GM21737 (cell line): ENCODE measurements around the gene GPR107.

Source experiments
- ATAC-seq: cut with Tn5 transposase; IDR thresholded peaks from one replicate; pipeline ENCODE4 v1.9.1; 2021; ENCODE audit warnings: mild to moderate bottlenecking, moderate library complexity; ENCODE audit not compliant: unreplicated experiment

GPR107 gene

GRCh38 chr9:130155647-130156046, 101.9 kb downstream of the GPR107 start:
- ATAC-seq: no peak

DNA sequence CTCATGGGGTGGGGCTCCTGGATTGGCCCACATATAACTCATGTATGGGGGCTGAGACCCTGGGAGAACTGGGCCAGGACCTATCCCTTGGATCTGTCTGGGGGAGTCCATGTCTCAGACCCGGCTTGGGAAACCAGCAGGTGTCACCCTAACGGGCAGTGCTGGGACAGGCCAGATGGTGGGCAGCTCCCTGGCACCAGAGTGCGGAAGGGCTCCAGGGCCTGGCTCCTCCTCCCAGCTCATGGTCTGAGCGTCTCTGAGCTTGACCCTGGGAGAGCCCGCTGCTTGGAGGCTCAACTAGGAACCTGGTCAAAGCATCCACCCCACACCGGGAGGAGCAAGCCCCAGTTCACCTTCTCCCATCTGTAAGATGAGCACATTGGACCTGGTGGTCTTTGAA, 103.0 kb downstream of the GPR107 start:
- no peak for ATAC-seq

- ATAC-seq: no peak
These were observed 103.4 kb downstream of the GPR107 start for GRCh38 chr9:130157079-130157478.

- ATAC-seq: no peak
These were observed 104.3 kb downstream of the GPR107 start for GRCh38 chr9:130158001-130158400.

DNA sequence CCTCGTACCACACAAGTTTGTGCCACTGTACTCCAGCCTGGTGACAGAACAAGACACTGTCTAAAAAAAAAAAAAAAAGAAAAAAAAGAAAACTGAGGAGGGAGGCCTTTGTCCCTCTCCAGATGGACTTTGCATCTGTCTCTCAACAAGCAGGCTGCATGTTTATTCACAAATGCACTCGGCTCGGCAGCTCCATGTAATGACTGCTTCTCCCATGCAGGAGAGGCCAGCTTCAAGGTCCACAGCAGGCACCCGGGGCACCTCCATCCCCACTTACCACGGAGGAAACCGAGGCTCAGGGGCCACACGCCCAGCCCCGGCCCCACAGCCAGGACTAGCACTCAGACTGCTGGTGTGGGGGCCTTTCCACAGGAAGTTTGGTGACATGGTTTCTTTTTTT, 105.4 kb downstream of the GPR107 start:
- no peak for ATAC-seq

- no peak for ATAC-seq
These were observed 106.4 kb downstream of the GPR107 start for GRCh38 chr9:130159915-130160670.

DNA sequence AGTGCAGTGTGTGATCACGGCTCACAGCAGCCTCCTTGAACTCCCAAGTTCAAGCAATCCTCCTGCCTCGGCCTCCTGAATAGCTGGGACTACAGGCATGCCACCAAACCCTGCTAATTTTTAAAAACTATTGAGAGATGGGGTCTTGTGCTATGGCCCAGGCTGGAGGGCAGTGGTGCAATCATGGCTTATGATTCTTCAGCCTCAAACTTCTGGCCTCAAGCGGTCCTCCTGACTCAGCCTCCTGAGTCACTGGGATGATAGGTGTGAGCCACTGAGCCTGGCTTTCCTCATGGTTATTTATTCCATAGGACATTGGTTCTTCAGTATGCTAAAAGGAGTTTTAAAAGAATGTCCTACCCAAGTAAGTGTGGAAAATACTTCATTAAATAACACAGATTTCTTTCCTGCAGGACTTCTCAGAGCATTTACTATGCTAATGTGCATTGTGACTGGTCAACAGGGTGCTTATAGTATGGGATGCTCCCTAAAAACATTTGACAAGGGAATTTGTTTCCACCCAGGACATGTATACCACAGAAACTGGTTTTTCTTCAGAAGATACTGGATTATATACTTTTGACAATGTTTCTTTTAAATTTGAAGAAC, 107.3 kb downstream of the GPR107 start:
- no peak for ATAC-seq

DNA sequence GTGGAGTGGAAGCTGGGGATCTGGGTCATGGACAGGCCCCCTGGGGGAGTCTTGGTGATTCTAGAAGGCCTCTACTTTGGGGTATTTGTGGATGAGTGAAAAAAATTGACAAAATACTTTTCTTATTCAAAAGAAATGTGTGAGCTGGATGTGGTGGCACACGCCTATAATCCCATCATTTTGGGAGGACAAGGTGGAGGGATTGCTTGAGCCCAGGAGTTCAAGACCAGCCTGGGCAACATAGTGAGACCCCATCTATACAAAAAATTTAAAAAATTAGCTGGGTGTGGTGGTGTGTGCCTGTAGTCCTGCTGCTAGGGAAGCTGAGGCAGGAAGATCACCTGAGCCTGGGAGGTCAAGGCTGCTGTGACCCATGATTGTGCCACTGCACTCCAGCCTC, 111.9 kb downstream of the GPR107 start:
- ATAC-seq: no peak

DNA sequence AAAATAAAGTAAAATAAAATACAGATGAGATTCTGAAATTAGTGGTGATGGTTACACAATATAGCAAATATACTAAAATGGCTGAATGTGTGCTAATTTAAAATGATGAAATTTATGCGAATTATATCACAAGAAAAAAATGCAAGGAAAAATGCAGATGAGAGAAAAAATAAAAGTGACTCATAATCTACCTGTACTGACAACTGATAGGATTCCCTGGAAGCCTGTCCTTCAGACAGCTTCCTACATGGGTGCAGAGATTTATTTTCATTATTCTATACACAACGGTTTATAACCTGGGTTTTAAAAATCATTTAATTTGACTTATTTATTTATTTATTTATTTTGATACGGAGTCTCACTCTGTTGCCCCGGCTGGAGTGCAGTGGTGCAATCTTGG, 112.7 kb downstream of the GPR107 start:
- no peak for ATAC-seq

DNA sequence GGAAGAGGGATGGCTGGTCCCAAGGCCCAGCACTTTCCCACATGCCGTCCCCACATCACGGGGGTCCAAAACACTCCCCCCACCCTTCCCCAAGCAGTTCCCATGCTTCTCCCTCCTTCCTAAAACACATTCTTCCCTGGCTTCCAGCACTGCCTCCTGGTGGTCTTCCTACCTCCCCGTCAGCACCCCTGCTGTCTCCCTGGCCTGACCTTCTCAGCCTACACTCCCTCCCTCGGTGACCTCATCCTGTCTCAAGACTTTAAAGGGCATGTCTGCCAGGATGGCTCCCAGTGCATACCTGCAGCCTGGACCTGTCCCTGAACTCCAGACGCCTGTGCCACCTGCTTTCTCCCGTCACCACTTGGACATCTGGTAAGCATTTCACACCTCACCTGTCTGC, 114.2 kb downstream of the GPR107 start:
- no peak for ATAC-seq

DNA sequence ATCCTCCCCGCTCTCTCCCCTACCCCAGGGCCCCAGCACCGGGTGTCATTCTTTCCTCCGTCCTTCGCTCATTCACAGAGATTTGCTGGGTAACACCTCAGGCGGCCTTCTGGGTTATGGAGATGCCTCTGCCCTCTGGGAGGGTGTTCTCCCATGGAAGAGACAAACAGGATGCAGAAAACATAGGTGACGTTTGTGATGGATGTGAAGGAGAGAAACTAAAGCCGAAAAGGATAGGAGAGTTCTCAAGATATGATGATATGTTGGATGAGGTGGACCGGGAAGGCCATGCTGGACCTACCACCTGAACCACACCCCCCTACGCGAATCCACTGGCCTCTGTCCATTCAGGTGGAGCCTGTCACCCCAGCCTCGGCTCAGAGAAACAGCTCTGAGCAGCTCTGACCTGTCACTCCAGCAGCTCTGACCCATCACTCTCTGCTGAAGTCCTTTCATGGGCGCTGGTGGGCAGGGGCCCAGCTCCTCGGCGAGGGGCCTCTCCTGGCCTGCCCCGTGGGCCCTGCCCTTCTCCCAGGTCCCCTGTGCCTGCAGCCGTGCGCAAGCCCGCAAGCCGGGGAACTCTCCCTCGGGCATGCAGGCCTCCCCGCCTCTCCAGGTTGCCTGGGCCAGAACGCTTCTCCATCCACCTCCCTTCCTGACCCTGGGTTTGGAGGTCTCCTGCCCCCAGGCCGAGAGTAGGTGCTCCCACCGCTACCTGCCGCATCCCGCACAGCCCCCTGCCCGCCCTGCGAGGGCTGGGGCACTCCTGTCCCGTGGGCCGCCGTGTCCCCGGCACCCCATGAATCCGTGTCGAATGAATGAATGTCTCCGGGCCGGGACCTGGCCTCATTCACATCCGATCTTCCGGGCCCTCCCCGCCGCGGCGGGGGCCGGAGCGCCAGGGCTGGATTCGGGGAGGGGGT, 117.8 kb downstream of the GPR107 start:
- ATAC-seq: no peak

DNA sequence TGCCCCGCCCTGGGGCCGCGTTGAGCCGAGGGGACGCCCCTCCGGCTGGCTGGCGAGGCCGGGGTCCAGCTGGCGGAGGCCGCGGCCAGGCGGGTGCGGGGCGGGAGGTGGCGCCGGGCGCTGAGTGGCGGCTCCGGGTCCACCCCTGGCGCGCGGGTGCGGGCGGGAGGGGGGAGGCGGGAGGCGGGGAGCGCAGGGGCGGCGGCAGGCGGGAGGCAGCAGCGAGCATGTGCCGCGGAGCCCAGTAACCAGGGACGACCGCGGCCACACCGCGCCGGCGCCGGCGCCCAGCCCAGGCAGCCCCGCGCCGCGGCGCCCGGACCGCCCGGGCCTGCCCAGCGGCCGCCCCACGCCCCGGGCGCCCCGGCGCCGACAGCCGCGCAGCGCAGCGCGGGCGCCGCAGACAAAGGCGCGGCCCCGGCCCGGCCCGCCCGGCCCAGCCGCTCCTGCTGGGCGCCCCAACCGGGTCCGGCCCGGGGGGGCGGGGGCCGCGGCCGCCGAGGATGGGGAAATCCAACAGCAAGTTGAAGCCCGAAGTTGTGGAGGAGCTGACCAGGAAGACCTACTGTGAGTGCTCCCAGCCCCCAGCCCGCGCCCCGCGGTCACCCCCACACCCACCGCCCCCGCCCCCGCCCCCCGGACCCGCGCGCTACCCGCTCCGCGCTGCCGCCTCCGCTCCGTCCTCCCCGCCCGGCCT, 118.6 kb downstream of the GPR107 start, which contains the start of gene NCS1:
Gene NCS1 (plus strand): TSS at position 244 of the 697 bp plus-strand sequence. CDS start 260 bp downstream, at position 504.
- no peak for ATAC-seq

DNA sequence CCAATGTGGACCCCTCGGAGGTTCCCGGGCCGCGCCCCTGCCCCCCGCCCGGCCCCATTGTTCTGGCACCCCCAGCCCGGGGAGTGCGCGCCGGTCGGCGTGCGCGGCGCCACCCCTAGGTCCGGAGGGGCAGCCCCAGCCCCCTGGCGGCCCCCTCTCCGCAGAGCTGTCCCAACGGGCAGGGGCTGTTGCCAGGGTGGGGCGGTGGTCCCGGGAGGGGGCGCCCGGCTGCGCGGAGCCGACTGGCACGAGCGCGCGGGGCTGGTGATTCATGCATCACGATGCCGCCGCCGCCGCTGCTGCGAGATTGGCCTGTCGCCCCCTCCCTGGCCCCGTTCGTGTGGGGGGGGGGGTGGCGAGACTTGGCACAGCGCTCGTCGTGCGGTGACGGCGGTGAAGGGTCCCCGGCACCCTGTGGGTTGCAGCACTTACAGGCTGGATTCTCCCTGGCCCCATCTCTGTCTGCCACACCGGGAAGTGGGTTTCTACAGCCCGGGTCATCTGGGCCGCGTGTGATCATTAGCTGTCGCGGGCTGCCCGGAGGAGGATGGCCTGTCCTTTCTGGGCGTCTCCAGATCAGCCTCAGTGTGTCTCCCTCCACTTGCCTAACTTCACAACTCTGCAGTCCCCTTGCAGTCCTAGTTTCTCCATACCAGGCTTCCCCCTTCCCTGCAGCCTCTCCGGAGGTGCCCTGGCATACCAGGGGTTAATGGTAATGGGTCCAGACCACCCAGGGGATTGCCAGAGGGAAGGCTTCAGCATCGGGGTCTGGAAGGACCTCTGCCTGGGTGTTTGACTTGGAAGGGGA, 119.4 kb downstream of the GPR107 start:
- ATAC-seq: no peak

DNA sequence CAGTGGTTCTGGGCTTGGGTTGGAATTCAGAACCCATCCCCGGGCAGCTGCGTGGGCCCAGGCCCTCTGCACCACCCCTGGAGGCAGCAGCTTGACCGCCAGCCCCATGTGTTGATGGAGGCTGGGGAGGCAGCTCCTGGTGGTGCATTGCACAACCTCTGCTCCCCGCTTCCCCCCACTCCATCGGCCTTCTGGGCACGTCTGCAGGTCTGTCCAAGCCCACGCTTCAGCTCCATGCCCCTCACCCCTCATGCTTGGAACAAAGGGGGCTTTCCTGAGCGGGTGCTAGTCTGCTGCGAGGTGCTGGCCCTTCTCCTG, 119.9 kb downstream of the GPR107 start:
- ATAC-seq: no peak

DNA sequence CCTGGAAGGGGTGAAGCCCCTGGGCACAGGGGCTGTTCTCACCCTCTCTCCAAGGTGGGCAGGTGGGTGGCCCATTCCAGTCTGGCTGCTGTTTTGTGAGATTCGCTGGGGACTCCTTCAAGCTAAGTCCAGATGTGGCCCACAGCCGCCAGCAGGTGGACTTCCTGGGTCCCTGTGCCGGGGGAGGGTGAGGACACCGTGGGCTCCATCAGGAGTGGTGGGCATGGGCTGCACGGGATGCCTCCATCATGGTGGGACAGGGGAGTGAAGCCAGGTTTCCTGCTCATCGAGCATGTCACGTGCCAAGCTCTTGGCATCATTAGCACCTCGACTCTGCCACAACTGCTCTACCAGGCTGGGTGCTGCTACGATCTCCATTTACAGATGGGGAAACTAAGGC, 120.3 kb downstream of the GPR107 start:
- ATAC-seq: no peak

- ATAC-seq: no peak
These were observed 121.2 kb downstream of the GPR107 start for GRCh38 chr9:130174920-130175321.

DNA sequence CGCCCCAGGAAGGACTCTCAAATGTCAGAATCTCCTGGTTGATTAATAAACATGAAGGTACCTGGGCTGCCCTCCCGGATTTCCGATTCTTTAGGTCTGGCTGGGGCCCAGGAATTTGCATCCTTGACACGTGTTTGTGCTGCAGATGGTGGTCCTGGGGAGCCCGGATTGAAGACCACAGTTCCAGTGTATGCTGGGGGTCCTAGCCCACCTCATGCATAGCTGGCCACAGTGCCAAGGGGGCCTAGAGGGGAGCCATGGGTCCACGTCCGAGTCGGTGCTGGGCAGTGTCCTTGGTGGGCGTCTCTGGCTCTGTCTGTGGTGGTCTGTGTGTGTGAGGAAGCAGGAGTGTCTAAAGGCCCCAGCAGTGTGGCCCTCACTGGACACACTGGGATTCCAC, 121.6 kb downstream of the GPR107 start:
- no peak for ATAC-seq

DNA sequence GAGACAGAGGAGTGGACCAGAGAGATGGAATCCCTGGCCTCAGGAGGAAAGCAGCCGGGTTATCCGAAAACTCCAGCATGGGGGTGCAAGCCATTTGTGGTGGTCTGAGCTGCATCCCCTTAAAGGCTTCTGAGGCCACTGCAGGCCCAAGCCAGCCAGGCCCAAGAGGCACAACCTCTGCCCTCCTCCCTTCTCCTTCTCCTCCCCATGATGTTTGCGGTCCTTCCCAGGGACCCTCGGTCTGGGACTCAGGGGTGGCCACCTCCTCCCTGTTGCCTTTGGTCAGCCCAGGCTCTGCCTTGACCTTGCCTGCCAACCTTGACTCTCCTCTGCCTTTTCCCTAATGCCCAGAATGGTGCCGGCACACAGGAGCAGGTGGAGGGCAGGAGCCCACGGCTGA, 123.1 kb downstream of the GPR107 start:
- ATAC-seq: no peak

DNA sequence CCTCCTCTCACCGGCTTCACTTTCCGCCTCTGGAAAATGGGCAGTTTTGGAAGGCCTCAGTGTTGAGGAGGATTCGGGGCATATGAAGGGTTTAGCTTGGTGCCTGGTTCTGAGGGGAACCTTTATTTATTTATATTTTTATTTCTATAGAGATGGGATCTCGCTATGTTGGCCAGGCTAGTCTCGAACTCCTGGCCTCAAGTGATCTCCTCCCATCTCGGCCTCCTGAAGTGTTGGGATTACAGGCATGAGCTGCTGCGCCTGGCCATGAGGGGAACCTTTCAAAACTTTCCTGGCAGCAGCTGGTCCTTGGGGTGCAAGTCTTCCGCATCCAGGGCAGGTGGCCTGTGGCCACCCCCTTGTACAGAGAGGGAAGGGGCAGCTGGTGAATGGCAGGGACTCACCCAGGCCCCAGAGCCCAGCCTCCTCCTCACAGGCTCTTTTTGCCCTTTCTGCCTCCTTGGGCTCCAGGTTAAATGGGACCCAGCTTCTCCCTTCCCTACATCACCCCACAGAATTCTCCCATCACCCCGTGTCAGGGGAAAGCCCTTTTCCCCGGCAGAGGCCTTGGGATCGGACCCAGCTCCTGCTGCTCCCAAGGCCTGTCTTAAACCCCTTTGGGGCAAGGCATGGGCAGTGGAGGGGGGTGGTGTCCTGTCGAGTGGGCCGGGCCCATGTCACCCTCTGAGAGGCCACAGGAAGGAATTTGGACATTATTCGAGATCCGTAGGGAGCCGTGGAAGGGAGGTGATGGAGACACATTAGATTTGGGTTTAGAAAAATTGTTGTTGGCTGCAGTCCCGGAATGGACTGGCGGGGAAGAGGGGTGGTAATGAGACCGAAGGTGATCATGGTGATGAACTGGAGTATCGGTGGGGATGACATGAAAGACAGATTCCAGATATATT, 124.4 kb downstream of the GPR107 start:
- no peak for ATAC-seq
